Measurements from ENCODE around the gene TLNRD1.
A peak's percentile ranks its signal among the peaks of the same experiment; 100 is the strongest.

DNA sequence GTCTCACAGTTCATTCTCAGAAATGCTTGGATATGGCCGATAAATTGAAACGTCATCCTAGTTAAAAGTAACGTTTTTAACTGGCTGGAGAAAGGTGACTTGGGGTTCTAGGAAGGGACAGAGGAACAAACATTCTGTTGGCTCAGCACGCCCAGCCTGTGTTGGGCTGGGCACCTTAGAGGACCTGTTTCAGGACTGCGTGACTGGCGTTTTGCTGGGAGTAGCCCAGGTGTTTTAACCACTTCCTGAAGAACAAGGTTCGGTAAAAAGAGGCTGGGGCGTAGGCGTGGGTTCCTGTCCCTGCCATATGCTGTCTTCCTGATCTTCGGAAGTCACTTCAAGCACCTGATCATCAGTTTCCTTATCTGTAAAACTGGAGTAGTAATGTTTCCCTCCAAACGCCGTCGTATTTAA is 1.1 kb upstream of the TLNRD1 start:
- TF ChIP-seq CTCF (IDR thresholded peaks at IDR 0.05) (no peak), POLR2A (IDR thresholded peaks at IDR 0.05) (peak; percentile 43), POLR2AphosphoS5 (IDR thresholded peaks at IDR 0.05) (peak; percentile 32 to 83 (median 58)), EP300 (IDR thresholded peaks at IDR 0.05; ENCODE audit: low read depth) (no peak)

All from transverse colon (tissue), 4 donors.